HG03575 (cell line): Measurements from ENCODE around the gene ANGPT4.
"Not testable (repeated sequence)": the region's sequence is repeated elsewhere in the genome, so short reads cannot be mapped to it uniquely, and the experiment has no call there.

Source experiments
- ATAC-seq: cut with Tn5 transposase; IDR thresholded peaks from one replicate; pipeline ENCODE4 v1.9.1; 2021; ENCODE audit not compliant: unreplicated experiment, insufficient number of reproducible peaks, low FRiP score; ENCODE audit errors: extremely low read depth

Gene ANGPT4

DNA sequence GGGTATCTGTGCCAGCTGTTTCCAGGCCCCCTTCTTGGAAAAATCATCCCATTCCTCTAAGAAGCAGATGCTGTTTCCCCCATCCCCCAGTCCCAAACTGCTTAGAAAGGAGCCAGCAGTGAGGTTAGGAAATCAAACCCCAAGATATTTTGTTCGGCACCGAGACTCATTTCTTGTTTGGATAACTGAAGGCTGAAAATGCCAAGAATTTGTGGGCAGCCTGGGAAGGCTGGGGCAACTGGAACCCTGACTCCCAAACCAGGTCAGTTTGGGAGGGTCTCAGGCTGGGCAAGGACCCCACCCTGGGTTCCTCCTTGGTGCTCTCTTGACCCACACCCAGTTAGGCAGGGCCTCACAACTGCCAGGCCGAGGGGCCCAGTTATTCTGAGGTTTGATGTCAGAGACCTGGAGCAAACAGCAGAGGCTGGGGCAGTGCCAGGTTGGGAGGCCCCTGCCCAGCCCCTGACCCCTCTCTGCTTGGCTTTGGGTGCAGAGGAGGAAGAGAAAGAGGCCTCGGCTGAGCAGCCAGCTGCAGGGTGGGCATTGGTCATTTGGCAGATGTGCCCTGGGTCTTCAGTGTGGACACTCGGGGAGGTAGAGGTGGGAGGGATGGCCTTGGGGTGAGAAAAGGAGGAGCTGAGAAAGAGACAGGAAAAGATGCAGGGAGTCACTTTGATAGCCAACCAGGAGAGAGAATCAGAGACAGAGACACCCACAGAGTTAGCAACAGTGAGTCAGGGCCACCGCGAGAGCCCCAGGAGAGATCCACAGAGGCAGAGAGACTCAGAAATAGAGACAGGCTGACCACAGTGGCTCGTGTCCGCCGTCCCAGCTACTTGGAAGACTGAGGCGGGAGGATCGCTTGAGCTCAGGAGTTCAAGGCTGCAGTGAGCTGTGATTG, 5.0 kb downstream of the ANGPT4 start:
- ATAC-seq, result no peak

DNA sequence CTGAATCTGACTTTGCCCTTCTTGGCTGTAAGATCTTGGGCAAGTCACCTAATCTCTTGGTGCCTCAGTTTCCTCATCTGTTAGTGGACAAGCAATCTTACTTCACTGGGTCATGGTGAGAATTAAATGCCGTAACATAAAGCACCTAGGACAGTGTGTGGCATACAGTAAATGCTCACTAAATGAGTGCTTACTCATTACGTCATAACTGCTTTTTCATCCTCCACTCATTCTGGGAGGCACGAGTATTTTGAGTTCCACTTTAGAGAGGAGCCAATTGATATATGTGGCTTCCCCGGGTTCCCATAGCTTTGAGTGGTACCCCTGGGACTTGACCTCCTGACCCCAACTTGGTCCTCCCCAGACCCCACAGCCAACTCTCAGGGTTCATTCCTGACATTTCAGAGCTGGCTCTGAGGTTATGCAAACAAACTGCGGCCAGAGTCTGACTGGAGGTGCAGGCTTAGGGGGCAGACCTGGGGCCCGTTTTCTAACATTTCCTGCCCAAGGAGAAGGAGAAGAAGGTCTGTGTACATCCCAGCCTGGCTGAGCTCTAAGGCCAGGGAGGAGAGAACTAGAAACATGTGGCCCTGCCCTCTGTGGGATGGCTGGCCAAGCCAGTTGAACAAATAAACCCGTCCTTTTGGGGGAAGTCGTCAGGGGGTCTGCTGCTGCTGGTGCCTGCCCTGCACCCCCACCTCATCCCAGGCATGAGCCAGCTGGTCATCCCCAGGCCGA, 5.8 kb downstream of the ANGPT4 start:
- no peak for ATAC-seq

DNA sequence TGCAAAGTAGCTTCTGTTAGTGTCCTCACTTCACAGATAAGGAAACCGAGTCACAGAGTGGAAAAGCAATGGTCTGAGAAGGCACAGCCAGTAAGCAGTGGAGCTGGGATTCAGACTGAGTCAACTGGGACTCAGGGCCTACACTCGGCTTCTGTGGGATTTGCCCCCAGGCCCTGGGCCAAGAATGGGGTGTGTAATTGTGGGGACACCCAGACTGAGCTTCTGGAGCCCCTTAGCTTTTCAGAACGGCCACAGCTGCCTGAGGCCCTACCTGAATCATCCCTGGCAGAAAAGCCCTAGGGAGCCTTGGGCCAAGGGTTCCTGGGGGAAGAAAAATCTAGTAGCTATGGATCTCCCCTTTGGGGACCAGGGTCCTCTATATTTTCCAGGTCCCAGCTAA, 6.5 kb downstream of the ANGPT4 start:
- ATAC-seq, result no peak

DNA sequence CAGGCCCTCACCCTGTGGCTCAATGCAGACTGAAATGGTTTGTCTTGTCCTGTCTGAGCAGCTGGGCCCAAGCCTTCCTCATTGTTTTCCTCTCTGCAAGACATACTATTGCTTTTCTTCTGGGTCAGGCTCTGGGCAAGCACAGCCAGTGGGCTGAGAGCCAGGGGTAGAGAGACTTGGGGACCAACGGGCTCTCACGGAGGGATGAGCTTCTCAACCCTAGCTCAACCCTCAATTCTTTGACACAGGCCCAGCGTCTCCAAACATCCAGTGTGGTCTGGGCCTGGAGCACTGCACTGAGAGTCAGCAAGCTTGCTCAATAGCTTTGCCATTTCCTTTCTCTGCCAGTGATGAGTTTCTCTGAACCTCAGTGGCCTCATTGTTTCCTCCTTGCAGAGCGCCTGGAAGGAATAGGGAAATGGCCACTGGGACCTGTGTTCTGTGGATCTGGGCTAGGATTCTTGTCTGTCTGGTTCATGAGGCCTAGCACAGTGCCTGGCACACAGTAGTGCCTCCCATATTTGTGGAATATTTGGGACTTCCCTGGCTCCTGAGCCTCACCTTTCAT, 9.3 kb downstream of the ANGPT4 start:
- ATAC-seq, result no peak

DNA sequence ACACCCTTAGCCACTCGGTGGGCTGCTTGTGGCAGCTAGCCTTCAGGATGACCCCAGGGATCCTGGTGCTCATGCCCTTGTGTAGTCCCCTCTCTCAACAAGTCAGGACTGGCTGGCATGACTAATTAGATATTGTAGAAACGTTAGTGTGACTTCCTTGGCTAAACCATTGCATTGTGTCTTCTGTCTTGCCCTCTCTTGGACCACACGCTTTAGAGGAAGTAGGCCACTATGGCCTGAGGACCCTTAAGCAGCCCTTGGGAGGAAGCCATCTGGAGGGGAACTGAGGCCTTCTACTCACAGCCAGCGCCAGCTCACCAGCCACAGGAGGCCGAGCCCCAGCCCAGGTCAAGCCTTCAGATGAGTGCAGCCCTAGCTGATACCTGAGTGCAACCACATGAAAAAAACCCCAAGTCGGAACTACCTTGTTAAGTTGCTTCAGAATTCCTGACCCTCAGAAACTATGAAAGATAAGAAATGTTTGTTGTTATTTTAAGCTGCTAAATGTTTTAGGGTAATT, 10.1 kb downstream of the ANGPT4 start:
- no peak for ATAC-seq

DNA sequence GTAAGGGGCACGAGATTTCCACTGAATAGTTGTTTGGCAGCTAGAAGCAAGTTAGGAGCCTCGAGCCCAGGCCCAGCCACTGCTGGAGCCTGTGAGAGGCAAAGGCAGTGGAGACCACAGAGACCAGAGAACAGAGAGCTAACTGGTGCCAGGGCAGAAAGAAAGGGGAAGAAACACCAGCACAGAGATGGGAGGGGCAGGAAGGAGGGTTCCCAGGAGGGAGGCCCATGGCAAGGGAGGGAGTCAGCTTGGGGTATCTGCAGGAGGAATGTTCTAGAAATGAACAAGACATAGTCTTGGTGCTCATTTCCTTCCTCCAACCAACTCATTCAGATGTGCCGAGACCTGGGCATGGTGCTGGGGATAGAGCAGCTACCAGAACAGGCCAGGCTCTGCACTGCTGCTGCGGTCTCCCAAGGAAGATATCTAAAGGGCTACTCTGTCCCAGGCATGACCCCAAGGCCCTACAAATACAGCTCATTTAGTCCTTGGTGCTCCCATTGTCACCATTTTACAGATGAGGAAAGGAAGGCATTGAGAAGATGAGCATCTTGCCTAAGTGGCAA, 10.7 kb downstream of the ANGPT4 start:
- no peak for ATAC-seq

DNA sequence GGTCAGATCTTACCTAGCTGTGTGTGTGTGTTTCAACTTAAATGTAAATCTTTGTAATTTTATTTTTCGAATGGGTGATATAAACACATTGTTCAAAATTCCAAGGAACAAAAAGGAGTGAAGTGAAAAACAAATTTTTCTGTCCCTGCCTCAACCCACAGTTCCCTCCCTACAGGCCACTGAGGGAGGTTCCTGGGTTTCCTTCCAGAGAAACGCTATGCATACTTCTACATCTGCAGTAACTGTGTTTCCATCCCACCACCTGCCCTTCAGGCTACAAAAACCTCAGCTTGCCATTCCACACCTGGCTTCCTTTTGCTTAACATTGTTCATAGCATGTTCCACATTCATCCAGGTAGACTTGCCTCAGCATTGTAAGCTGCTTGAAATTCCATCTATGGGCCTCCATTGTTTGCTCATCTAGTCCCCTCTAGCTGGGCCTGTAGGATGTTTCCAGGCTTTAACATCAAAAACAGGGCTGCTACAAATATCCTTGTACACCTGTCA, 12.0 kb downstream of the ANGPT4 start:
- ATAC-seq, result no peak

DNA sequence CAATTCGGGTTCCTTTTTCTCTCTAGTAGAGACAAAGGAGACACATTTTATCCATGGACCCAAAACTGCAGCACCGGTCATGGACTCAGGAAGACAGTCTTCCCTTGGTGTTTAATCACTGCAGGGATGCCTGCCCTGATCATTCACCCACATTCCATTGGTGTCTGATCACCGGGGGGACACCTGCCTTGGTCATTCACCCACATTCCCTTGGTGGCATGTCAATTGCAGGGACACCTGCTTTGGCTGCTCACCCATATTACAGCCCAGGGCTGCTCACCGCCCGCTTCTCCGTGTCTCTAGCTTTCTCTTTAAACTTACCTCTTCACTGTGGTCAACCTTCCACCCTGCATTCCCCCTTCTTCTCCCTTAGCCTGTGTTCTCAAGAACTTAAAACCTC, 18.7 kb downstream of the ANGPT4 start:
- ATAC-seq, result not testable (repeated sequence)

DNA sequence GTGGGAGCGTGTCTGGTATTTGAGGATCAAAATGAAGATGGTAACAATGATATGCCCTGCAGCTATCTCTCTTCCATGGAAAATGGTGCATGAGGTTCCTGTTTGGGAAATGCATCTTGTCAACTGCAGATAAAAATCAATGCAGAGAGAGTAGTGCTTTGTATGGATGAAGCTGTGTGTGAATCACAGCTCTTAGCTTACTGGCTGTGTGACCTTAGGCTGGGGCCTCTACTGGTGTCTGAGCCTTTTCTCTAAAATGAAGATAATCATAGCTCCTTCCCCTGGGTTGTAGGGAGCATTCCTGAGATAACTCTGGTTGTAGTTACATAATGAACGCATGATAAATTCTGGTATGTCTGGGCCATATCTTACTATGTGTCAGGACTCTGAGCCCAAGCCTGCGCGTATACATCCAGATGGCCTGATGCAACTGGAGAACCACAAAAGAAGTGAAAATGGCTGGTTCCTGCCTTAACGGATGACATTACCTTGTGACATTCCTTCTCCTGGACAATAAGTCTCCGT, 19.6 kb downstream of the ANGPT4 start:
- no peak for ATAC-seq

DNA sequence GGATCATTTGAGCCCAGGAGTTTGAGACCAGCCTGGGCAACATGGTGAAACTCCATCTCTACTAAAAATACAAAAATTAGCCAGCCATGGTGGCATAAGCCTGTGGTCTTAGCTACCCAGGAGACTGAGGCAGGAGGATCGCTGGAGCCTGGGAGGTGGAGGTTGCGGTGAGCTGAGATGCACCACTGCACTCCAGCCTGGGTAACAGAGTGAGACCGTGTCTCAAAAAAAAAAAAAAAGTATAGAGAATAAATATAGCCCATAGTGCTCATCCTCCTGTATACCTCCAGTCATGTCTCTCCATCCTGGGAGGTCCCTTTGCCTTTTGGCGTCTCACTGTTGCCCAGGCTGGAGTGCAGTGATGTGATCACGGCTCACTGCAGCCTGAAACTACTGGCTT, 23.8 kb downstream of the ANGPT4 start:
- not testable (repeated sequence) for ATAC-seq

DNA sequence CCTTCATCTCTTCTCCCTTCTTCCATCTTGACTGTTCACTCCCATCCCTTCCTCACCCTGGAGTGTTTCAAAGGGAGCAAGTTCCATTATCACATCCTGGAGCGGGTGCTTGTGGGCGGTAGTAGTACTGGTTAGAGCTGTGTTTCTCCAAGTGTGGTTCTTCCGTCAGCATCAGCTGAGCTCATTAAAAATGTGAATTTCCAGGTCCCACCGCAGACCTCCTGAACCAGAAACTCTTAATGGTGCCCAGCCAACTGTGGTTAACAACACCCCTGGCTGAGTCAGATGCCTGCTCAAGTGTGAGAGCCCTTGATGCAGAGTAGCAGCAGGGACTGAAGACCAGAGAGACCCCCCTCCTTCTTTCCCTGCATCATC, 24.4 kb downstream of the ANGPT4 start:
- ATAC-seq, result no peak

DNA sequence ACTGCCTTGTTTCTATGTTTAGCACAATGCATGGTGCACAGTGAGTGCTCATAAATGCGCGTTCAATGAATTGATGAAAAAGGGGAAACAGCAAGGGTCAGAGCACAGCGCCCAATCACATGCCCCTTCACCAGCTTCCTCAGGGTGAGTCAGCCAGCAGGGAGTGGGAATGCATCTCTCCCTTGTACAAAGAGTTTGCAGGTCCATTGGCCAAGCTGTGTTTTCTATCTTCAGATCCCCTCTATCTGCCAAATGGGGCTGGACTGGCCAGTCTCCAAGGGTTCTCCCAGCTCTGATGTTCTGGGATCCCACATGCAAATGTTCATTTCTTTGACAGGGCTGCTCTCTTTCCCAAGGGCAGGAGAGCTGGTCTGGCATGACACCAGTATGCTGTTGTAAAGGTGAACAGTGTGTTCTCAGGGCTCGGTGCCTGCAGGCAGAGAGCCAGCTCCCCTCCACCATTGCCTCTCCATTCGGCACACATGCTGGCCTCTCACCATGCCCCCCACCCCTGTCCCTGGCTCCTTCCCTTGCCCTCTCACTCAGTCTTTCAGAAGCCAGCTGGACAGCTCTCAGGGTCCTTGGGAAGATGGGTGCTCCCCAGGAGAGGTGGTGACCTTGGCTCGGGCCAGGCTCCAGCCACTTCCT, 25.0 kb downstream of the ANGPT4 start:
- no peak for ATAC-seq

DNA sequence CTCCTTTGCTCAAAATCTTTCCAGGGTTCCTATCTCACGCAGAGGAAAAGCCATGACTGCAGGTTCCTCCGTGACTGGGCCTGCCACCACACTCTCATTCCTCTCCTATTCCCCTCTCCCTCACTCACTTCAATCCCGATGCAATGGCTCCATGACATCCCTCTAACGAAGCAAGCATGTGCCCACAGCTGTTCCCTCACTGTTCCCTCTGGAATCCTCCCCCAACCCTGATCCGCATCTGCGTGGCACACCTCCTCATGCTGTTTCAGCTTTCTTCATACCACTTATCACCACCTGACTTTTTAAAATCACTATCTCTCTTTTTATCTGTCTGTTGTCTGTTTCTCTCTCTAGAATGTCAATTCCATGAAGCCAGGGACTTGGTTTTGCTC, 25.5 kb downstream of the ANGPT4 start:
- ATAC-seq, result no peak

DNA sequence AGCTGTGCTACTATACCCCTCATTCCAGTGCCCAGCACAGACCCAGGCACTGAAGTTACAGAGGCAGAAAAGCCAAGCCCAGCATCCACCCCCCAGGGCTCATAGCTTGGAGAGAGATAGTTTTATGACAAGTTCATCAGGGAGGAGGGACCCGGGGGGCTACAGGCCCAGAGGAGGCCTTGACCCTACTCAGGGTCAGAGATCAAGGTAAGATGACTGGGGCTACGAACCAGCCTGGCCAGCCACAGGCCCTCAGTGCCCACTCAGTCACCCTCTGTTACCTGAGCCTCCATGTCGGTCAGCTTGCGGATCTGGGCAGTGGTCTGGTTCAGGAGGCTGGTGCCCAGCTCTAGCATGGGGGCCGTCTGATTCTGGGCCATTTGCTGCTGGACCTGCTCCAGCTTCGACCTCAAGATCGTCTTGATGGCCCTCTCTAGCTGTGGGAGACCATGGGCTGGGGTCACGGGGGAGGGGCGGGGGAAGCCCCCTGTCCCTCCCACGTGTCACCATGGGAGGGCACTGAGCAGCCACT, 26.1 kb downstream of the ANGPT4 start:
- no peak for ATAC-seq

DNA sequence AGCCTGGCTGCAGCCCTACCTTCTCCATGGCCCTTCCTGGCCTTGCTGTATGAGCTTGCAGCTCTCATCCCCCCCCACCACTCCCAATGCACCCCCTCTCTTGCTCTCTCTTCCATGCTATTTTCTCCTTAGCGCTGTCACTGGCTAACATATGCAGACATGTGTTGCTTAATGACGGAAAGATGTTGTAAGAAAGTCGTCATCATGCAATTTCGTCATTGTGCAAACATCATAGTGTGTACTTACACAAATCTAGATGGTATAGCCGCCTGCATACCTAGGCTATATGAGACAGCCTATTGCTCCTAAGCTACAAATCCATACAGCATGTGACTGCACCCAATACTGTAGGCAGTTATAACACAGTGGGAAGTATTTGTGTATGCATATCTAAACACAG, 27.0 kb downstream of the ANGPT4 start:
- ATAC-seq, result no peak

DNA sequence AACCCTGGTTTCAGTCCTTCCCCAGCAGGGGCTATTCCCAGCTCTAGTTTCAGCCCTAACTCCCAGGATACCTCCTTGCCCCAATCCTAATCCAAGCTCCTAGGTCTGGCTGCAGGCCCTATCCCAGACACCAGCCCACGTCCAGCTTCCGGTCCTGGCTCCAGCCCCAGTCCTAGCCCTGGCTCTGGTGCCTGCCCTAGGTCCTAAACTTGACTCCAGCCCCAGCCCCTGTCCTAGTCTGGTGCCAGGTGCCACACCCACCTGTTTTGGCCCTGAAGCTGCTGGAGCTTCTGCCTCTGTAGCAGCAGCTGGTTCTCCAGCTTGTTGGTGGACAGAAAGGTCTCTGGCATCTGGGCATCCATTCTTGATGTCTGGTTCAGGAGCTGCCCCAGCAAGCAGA, 28.1 kb downstream of the ANGPT4 start:
- no peak for ATAC-seq

DNA sequence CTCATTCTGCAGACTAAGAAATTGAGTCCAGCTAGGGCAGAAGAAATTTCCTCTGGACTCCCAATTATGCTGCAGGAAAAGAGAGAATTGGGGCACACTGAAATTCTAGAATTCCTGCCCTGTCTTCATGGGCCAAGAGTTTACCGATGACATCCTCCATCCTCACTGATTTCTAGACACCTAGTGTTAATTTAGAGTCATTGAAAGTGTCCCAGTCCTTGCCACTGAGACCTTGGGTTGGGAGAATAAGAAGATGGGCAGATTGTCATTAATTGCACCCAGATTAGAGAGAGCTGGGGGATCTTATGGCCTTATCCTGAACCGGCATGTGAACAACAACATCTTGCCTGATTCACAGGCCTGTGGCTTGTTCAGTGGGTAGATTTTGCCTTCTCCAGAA, 29.0 kb downstream of the ANGPT4 start:
- no peak for ATAC-seq
